ENCODE data around the gene SACM1L. TPM values are rescaled to one million over a fixed set of nuclear protein-coding genes. Genes with fewer than 3 reads are reported as not detected.

SACM1L gene
- total RNA-seq, 1 experiment from 2014 or later = 79.6 TPM

DNA sequence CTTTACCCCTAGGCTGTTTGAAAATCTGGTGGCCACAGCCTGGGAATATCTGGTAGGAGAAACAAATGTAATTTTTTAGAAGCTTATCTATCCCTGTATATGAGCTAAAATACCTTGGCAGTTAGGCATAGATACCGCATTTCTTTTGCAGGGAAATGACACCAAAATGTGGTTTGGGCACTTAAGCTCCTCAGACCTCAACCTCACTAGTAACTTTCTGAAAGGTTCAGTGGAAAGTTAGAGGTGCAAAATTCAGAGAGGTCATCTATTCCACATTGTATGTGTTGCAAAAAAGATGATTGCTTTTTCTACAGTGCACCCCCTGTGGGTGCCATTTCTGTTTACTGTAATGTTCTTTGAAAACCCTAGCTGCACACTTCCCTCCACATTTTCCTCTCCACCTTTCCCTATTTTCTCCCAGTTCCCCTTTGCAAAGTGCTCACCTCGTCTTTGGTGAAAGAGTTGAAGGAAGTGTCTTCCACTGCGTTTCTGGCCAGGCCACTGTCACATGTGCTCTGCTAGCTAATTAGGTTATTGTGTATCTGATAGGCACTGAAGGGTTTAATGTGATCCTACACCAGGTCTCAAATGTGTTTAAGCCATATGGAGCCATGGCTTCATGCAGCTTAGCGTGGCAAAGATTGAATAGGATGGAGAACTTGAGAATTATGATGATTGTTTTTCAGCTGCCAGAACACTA is 1.3 kb downstream of the SACM1L start:
- DNase-seq (ENCODE audit: low spot score) = no peak

More for the DNA sequence above, 1.3 kb downstream of the SACM1L start:
- Mint-ChIP-seq H3K36me3 (peaks cover 17% of the 10 kb centered on the region), H3K27me3 (ENCODE audit: low read depth) (peaks cover 4% of the 10 kb centered on the region), H3K9me3 (no peaks in the 10 kb centered on the region), H3K4me1 (peaks cover 56% of the 10 kb centered on the region), H3K4me3 (peak overlapping the region; percentile 84), H3K27ac (peak overlapping the region; percentile 88)
- ChIA-PET CTCF (interaction anchor here (0.9 to 3.5 kb wide), 5 partner anchors 13 to 182 kb away, joined by 3 to 23 read pairs (median 4); no protein-coding TSS in a partner anchor), POLR2A (interaction anchor here (2.3 kb wide), 1 partner anchor 13 kb away, joined by 9 read pairs; no protein-coding TSS in a partner anchor)
- TF ChIP-seq TEAD4 (CRISPR knock-in tag; IDR thresholded peaks at IDR 0.05) = no peak
- no peak for TF ChIP-seq SMAD3 (CRISPR knock-in tag; IDR thresholded peaks at IDR 0.05; ENCODE audit: borderline replicate concordance)
- TF ChIP-seq ZNF138 (CRISPR knock-in tag; conservative IDR thresholded peaks at IDR 0.05) = no peak
- no peak for TF ChIP-seq FOXK1 (CRISPR knock-in tag; IDR thresholded peaks at IDR 0.05)
- TF ChIP-seq AR (CRISPR knock-in tag; IDR thresholded peaks at IDR 0.05) = no peak
- TF ChIP-seq, protein P1, sequence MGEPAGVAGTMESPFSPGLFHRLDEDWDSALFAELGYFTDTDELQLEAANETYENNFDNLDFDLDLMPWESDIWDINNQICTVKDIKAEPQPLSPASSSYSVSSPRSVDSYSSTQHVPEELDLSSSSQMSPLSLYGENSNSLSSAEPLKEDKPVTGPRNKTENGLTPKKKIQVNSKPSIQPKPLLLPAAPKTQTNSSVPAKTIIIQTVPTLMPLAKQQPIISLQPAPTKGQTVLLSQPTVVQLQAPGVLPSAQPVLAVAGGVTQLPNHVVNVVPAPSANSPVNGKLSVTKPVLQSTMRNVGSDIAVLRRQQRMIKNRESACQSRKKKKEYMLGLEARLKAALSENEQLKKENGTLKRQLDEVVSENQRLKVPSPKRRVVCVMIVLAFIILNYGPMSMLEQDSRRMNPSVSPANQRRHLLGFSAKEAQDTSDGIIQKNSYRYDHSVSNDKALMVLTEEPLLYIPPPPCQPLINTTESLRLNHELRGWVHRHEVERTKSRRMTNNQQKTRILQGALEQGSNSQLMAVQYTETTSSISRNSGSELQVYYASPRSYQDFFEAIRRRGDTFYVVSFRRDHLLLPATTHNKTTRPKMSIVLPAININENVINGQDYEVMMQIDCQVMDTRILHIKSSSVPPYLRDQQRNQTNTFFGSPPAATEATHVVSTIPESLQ (CRISPR knock-in tag; IDR thresholded peaks at IDR 0.05) = no peak
- TF ChIP-seq IRF2 (CRISPR knock-in tag; IDR thresholded peaks at IDR 0.05; ENCODE audit: borderline replicate concordance, low read depth) = no peak
- TF ChIP-seq, protein P2, sequence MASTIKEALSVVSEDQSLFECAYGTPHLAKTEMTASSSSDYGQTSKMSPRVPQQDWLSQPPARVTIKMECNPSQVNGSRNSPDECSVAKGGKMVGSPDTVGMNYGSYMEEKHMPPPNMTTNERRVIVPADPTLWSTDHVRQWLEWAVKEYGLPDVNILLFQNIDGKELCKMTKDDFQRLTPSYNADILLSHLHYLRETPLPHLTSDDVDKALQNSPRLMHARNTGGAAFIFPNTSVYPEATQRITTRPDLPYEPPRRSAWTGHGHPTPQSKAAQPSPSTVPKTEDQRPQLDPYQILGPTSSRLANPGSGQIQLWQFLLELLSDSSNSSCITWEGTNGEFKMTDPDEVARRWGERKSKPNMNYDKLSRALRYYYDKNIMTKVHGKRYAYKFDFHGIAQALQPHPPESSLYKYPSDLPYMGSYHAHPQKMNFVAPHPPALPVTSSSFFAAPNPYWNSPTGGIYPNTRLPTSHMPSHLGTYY (CRISPR knock-in tag; IDR thresholded peaks at IDR 0.05) = no peak
- no peak for TF ChIP-seq MXD4 (CRISPR knock-in tag; IDR thresholded peaks at IDR 0.05; ENCODE audit: borderline replicate concordance)
- TF ChIP-seq ZNF281 (CRISPR knock-in tag; IDR thresholded peaks at IDR 0.05) = no peak
- no peak for TF ChIP-seq SOX15 (CRISPR knock-in tag; IDR thresholded peaks at IDR 0.05)
- no peak for TF ChIP-seq OVOL2 (CRISPR knock-in tag; IDR thresholded peaks at IDR 0.05; ENCODE audit: borderline replicate concordance)
- no peak for TF ChIP-seq ZNF416 (CRISPR knock-in tag; IDR thresholded peaks at IDR 0.05)
- no peak for TF ChIP-seq CREB1 (CRISPR knock-in tag; IDR thresholded peaks at IDR 0.05)
- no peak for TF ChIP-seq ZNF671 (CRISPR knock-in tag; IDR thresholded peaks at IDR 0.05)
- TF ChIP-seq SP1 (CRISPR knock-in tag; conservative IDR thresholded peaks at IDR 0.05) = no peak
- TF ChIP-seq PRRX2 (CRISPR knock-in tag; IDR thresholded peaks at IDR 0.05) = no peak
- no peak for TF ChIP-seq USF1 (CRISPR knock-in tag; IDR thresholded peaks at IDR 0.05)
- ATAC-seq = no peak
